Measurements from ENCODE around the gene SLC22A14.

DNA sequence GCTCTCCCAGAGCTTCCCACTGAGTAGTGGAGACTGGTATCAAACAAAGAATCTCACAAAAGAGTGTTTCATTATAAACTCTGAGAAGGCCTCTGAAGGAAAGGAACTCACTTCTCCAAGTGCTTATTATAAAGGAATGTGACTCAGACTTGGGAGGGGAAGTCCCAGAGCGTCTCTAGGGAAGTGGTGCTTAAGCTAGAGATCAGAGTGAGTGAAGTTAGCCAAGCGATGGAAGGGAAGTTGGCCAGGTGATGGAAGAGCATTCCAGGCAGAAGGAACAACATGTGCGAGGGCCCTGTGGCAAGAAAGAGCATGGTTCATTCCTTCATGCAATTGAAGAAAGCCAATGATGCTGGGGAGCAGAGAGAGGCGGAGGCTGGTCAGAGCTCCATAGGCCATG is 66.8 kb downstream of the SLC22A14 start:
- no peak for TF ChIP-seq CTCF (IDR thresholded peaks at IDR 0.05; ENCODE audit: low read length)
- TF ChIP-seq EZH2 (IDR thresholded peaks at IDR 0.05; ENCODE audit: borderline replicate concordance, low read length) = no peak

Data from OCI-LY1 (cell line).